Fibroblast of skin of right quadriceps (primary cell): ENCODE measurements around the gene ZNF19.
"Not testable (repeated sequence)": the region's sequence is repeated elsewhere in the genome, so short reads cannot be mapped to it uniquely, and the experiment has no call there.

ENCODE experiments used
- DNase-seq: peaks from one replicate; pipeline ENCODE4 v3.0.0-alpha.2; 2013

The ZNF19 gene

DNA sequence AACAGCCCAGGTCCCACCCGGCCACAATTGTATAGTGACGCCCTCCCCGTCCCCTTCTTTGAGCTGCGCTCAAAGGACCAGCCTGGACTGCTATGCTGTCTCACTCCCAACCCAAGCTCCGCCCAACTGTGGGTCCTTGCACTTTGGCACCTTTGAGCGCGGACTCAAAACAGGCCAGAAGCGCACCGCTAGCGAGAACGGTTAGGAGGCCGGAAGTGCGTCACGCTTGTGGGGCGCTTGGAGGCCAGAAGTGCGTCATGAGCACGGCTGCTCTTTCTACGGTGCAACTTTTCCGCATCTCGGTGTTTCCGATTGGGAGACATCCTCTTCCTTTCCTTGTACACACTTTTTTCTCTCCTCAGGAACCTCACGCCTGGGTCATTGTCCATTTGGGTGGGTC is at the start of gene ZNF19:
TSS of gene ZNF19 (minus strand) at position 203 of the 400 bp plus-strand sequence. CDS start 7,210 bp downstream, outside the sequence.
- no peak for DNase-seq

DNA sequence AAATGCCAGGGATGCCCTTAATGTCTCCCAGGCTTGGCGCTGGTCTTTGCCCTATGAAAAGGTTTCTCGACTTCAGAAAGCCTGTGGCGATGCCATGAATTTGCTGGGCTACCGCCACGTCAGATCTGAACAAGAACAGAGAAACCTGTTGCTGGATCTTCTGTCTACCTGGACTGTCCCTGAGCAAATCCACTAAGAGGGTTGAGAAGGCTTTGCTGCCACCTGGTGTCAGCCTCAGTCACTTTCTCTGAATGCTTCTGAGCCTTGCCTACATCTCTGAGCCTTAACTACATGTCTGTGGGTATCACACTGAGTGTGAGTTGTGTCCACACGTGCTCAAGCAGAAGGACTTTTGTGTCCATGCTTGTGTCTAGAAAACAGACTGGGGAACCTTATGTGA is 48.5 kb upstream of the ZNF19 start:
- peak; percentile 26 for DNase-seq

DNA sequence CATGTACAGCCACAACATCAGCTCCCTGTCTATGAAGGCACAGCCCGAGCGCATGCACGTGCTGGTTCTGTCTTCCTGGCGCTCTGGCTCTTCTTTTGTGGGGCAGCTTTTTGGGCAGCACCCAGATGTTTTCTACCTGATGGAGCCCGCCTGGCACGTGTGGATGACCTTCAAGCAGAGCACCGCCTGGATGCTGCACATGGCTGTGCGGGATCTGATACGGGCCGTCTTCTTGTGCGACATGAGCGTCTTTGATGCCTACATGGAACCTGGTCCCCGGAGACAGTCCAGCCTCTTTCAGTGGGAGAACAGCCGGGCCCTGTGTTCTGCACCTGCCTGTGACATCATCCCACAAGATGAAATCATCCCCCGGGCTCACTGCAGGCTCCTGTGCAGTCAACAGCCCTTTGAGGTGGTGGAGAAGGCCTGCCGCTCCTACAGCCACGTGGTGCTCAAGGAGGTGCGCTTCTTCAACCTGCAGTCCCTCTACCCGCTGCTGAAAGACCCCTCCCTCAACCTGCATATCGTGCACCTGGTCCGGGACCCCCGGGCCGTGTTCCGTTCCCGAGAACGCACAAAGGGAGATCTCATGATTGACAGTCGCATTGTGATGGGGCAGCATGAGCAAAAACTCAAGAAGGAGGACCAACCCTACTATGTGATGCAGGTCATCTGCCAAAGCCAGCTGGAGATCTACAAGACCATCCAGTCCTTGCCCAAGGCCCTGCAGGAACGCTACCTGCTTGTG is 47.8 kb upstream of the ZNF19 start:
- DNase-seq: no peak

DNA sequence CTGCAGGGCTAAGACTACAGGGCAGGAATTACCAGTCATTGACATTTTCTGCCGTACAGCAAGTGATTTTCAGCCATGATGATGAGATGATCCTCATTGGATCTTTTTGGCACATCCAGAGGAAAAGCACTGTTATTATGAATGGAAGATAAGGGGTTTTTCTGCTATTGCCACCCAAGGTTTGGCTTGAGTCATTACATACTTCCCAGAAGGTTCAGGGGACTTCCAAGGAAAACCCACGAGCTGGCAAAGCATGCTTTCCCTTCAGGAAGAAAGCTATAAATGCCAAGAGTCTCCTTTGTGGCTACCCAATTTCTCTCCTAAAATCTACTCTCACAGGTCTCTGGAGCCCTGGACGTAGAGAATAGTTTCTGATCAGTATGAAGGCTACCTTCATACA is 43.2 kb upstream of the ZNF19 start:
- no peak for DNase-seq

DNA sequence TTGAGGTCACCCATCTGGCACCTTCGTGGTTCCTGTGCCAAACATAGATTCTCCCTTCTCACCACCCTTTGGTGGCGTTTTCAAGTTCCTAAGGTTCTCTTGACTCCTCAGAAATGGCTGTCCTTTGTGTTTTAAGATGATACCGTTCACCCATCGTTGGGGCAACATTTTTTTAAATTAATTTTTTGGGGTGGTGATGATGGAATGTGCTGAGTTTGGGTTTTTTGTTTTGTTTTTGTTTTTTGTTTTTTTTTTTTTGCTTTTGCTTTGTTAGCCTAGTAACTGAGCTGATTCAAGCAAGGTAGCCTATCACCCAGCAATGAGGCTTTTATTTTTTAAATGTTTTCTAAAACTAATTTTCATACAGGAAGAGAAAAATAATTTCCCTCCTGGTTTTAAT is 39.7 kb upstream of the ZNF19 start:
- DNase-seq: no peak

DNA sequence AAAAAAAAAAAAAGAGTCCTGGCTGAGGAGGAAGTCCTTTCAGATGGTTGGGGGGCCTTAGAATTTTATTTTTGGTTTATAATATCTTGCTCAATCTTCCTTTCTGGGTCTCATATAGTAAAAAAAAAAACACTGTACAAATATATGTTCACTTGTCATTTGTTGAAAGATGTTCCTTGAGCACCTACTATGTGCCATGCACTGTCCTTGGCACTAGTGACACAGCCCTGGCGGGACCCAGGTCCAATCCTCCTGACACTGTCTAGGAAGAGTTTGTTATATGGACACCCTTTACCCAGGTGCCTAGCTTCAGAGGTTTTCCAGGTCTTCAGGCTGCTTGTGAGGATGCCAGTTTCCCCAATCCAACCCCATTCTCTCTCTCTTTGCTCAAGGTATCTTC is 39.1 kb upstream of the ZNF19 start:
- DNase-seq: no peak

DNA sequence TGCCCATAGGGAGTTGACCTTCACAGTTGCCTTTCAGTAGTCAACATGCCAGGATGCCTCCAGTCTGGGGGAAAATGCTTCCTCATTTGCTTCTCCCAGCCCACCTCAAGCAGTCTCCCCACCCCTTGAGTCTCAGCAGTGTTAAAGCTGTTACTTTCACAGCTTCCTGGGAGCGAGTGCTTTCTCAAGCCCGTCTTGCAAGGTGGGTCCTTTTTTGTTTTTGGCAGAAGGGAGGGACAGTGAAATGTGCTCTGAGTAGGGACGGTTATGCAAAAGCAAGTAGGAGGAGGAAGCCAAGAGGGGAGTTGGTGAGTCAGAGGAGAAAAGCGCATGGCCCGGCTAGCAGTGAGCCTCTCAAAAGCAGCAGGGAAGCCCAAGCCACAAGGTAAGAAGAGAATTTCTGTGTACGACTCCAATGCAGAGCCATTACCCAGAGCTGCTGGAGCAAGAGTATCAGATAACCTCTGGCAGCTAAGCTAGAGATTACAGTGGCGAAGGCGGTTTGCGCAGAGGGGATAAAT is 37.0 kb upstream of the ZNF19 start, which contains the start of gene CHST4:
TSS of gene CHST4 (plus strand) at position 316 of the 521 bp plus-strand sequence. CDS start 10,252 bp downstream, outside the sequence.
- peak; percentile 76 for DNase-seq

DNA sequence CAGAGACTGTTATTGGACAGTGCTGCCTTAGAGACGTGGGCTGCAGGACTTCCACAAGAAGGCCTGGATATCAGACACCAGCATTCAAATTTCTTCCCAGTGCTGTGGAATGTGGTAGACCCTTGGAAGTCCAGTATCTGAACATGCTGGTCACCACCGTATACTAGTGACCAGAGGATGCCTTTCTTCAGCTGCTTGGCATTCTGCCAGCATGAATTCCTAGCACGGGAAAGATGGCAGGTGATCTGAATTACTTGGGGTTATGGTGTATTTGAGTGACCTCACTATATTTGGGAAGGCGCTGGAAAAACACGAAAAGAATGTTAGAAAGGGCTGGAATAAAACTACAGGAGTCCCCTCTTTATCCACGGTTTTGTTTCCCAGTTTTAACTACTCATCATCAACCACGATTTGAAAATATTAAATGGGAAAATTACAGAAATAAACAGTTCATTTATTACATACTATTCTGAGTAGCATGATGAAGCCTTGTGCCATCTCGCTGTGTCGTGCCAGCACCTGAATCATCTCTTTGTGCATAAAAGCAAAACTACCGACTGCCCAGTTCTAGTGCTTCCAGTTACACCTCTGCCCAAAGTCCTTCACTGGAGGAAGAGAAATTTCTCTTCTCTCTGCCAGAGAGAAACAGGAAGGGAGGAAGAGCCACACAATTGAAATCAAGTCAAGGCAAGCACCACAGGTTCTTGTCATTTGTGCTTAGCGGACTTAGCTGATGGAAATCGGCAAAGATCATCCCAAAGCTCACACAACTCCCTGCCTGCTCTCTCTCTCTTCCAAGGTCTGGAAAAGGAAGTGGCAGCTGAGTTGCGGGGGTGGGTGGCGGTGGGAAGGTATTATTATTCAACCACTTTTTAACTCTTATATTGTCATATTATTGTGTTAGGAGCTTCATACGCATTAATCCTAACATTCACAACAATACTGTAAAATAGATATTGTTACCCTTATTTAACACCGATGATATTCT is 35.7 kb upstream of the ZNF19 start:
- DNase-seq: no peak

DNA sequence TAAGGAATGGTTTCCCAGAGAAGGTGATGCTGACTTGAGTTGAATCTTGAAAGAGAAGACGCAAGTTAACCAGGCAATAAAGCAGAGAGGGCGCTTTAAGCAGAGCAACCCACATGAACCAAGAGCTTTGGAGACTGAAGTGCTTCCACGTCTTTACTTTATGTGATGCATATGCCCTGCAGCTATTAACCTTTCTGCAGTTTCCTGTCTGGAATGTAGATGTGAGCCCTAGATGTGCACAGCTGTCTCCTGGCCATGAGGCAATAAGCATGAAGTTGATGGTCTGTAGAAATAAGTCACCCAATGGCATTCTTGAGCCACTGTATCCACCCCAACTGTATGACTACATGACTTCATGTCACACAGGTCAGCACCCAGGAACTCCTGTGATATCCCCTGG is 31.4 kb upstream of the ZNF19 start:
- DNase-seq: no peak

DNA sequence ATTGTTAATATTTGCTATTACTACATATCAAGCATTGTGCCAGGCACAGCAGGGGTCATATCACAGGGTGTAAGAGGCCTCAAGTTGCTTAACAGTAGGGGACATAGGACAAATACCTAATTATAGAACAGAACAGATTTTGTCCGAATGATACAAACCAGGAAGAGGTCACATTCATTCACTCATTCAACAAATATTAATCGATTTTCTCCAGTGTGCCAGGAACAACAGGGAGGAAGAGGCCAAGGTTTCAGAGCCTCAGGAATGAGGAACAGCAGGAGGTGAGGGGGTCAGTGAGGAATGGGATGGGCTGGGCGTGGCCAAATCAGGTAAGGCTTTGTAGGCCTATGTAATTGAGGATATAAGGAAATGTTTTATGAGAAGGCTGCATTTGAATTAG is 25.9 kb upstream of the ZNF19 start:
- DNase-seq: no peak

DNA sequence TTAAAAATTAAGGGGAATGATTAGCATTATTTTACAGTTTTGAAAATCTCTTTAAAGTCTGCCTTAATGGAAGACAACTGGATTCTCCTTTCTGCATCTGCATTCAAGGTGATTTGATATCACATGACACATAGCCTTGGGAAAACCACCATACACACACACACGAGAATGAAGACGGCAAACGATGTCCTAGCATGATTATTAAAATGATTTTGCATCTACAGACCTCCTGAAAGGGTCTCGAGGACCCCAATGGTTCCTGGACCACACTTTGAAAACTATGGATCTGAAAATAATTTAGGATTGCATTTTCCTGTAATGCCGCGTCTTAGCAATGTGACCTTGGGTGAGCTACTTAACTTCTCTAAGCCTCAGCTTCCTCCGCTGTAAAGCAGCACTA is 25.4 kb upstream of the ZNF19 start:
- DNase-seq: no peak

DNA sequence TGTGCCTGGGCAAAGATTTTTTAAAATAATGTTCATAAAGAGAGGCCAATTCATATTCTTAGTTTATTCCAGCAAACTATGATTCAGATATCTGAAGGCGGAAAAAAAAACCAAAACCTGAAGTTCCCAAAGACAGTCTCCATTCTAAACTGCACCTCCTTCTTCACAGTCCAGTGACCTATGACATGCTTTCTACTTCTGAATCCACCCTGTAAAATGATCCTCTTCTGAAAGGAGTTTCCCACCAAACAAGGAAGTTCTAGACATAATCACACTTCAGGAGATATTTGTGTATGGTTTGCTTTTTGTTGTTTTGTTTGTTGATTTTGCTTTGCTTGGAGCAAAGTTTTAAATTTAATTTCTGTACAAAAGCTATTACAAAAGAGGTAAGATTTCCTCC is 24.2 kb upstream of the ZNF19 start:
- DNase-seq: no peak

DNA sequence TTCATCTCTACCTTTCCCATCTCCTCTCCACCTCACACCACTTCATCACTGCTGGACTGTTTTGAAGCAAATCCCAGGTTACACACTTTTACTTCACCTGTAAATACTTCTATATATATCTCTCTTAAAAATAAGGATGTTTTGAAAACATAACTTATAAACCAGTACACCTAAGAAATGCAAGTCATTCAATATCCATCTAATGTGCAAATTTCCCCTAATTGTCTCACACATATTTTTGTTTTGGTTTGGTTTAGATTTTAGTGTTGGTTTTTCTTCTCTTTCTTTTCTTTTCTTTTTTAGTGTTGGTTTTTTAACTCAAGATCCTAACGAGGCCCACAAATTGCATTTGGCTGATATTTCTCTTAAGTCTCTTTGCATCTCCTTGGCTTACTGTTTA is 17.9 kb upstream of the ZNF19 start:
- no peak for DNase-seq

DNA sequence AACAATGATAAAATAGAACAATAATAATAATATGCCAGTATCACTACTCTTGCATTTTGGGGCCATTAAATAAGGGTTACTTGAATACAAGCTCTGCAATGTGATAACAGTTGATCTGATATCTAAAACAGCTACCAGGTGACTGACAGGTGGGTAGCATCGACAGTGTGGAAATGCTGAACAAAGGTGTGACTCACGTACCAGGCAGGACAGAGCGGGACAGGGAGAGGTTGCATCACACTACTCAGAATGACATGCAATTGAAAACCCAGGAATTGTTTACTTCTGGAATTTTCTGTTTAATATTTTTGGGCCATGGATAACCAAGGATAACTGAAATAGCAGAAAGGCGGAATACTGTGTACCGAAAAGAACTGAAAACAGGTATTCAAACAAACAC is 15.8 kb upstream of the ZNF19 start:
- DNase-seq: no peak

DNA sequence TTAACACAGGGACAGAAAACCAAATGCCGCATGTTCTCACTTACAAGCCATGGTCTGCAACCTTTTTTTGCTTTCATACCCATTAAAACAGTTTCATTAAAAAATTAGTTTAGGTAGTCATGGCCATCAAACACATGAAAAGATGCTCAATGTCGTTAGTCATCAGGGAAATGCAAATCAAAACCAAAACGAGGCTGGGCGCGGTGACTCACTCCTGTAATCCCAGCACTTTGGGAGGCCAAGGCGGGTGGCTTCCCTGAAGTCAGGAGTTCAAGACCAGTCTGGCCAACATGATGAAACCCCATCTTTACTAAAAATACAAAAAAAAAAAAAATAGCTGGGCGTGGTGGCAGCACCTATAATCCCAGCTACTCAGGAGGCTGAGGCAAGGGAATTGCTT is 14.9 kb upstream of the ZNF19 start:
- DNase-seq: not testable (repeated sequence)

DNA sequence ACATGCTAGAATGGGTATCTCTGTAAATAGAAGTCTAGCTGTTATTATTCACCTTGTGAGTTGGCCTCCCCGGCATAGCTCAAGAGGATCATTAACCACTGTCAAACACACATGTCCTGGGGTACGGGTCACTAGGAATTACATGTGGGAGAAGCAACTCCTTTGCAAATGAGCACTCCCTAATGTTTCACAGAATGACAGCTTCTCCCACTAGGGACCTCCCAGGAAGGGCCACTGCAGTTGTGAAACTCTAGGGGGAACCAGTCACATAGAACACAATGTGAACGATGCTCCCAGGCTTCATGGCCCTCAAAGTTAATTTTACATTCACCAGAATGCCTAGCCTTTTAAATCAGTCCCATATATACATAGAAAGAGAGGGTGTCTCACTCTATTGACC is 12.4 kb upstream of the ZNF19 start:
- no peak for DNase-seq

DNA sequence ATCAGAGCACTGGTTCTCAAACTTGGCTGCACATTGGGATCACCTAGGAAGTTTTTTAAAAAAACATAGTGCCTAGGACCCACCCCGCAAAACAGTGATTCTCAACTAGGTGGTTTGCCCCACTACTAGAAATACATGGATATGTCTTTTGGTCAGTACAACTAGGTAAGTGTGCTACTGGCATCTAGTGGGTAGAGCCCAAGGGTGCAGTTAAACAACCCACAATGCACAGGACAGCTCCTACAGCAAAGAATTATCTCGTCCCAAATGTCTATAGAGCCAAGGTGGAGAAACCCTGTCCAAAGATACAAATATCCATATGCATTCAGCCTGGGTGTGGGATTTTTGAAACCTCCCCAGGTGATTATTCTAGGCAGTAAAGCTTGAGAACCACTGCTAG is 11.8 kb upstream of the ZNF19 start:
- DNase-seq: no peak

DNA sequence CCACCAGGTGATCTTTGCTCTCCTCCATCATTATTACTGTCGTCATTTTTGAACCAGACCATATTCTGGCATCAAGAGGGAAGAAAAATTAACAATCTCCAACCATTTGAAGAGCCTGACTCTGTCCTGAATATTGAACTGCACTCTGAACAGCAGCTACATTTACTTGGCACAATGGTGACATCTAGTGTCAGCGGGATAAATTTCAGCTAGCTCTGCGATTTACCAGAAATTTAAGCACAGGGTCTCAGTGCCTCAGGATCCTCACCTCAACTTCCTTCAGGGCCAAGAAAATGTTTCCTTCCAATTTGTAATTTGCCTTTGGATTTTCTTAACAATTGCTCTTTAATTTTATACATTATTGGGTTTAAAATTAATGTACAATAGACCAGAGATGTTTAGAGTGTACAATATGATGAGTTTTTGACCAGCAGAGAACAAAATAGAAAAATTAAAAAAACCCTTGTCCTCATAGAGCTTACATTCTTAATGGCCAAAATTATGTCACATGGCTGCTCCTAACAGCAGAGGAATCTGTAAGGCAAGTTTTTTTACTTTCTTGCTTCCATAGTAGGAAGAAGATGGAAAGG is 10.7 kb upstream of the ZNF19 start:
- peak; percentile 49 for DNase-seq

DNA sequence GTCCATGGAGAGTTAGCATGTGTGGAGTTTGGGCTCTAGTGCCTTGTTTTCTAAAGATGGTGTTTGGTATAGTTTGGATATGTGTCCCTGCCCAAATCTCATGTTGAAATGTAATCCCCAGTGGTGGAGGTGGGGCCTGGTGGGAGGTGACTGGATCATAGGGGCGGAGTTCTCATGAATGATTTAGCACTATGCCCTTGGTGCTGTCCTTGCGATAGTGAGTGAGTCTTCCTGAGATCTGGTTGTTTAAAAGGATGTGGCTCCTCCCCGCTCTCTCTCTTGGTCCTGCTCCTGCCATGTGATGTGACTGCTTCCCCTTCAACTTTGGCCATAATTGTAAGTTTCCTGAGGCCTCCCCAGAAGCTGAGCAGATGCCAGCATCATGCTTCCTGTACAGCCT is 8.9 kb upstream of the ZNF19 start:
- no peak for DNase-seq

DNA sequence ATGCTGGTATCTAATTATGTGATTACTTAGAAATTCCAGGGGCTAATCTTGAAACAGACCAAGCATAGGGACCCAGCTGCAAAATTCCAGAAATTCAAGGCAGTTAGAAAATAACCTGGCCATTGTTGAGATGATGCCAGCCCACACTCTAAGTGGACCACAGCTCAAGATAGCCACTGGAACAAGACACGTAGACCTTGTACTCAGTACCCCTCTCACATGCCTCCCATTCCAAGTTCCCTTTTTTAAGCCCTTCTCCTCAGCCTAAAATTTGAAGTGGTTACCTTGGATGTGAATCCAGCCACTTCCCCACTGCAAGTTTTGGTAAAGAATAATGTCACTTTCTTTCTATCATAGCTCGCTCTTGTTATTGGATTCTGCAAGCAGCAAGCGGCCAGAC is 4.1 kb upstream of the ZNF19 start:
- DNase-seq: no peak

DNA sequence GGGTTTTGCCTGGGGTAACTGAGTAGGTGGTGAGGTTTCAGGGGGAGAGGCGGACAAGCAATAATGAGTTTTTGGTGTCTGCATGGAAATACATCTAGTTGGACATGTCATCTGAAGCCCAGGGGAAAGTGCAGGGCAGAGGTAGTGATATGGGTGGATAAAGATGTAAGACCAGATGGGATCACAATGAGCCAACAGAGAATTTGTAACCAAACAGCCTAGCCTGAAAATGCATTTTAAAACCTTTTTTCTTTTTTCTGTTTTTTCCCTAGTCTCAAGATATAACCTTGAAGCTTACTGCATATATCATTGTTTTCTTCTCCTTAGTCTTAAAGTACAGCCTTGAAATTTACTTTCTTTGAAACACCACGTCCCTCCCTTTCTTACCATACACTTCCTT is 3.7 kb upstream of the ZNF19 start:
- DNase-seq: no peak

DNA sequence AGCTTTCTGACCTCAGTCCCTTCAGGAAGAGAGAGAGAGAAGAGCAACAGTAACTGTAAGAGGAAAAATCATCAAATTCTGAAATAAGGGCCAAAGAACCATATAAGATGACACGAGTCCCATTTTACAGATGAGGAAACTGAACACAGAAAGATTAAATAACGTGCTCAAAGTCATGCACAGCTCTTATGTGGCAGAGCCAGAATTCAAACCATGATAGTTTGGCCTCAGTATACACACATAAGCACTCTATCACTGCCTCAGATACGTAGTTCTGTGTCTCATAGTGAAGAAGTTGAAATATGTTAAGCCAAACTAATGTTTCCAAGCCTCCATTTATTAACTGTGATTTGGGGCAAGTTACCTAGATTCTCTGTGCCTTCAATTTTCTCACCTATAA is 1.9 kb upstream of the ZNF19 start:
- DNase-seq: no peak

DNA sequence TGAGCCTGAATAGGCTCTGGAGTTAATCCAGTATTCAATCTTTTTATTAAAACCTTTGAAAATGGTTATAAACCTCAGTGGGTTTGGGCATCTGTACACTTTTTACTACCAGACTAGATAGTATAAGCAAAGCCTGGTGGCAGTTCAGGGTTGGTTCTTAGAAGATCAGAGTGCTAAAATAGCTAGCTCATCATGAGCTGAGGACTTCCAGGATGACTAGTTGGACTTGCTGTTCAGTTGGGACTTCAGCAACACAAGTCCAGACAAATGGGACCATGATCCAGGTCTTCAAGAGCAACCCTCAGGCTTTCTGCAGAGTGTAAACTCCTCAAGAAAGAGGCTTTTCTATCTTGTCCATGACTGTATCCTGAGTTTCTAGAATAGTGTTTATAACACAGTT is 1.2 kb upstream of the ZNF19 start:
- DNase-seq: no peak
